ENCODE results near the gene C5.
A peak's percentile ranks its signal among the peaks of the same experiment; 100 is the strongest.
"Not testable (repeated sequence)": the region's sequence is repeated elsewhere in the genome, so short reads cannot be mapped to it uniquely, and the experiment has no call there.

The C5 gene

DNA sequence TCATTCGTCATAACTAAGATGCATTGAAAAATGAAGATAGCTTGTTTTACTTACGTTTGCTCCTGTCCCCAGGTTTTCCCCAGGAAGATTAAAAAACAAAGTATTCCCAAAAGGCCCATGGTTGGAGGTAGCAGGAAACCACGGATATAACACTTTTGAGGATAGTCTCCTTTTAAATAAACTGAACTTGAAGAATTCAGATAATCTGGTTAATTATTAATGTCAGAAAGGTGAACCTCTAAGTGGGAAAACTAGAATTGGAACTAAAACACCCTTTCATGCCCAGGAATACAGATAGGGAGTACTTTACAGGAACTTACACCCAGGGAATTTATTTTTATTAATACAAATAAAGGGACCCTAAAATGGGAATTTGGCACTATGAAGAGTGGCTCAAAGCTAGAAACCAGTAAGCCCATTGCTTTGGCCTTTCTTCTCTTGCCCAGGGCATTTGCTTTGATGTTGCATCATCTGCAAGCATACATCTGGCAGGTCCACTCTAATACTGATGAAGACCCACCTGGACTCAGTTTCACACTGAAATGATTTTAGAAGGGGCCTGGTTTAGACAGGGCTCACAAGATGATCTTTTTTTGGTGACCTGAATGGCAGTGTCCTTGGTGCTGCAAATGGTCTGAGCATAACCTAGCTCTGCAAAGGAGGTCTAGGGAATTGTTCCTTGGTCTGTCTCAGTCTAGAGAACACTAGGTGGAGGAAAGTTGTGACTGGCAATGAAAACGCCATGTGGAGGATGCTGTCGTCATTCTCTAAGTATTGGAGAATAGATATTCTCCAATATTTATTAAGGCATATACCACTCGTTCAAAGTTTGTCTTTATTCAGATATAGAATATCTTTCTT, at the start of gene C5:
Gene C5 (minus strand): TSS at position 148 of the 861 bp plus-strand sequence. CDS start 29 bp downstream, at position 119.
- no peak for DNase-seq

DNA sequence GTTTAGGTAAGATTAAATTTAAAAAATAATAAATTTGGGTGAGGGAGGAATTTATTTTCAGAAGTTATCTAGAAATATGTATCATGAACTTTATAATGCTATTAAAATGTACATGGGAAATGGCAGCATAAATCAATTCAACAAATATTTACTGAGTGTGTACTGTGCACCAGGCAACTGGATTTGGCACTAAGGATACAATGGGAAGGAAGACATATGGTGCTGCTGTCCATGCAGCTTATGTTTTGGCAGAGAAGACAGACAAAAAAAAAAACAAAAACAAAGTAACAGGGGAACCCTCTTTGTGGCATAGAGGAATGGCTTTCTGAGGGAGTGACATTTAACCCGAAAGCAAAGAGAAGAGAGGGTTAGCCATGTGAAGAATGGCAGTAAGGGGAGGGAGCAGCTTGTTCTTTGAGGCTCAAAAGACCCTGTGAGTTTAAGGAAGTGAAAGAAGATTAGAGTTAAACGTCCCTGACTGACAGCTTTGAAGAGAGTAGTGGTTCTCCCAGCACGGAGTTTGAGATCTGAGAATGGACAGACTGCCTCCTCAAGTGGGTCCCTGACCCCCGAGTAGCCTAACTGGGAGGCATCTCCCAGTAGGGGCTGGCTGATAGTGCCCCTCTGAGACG, 48.6 kb upstream of the C5 start:
- DNase-seq, result no peak

DNA sequence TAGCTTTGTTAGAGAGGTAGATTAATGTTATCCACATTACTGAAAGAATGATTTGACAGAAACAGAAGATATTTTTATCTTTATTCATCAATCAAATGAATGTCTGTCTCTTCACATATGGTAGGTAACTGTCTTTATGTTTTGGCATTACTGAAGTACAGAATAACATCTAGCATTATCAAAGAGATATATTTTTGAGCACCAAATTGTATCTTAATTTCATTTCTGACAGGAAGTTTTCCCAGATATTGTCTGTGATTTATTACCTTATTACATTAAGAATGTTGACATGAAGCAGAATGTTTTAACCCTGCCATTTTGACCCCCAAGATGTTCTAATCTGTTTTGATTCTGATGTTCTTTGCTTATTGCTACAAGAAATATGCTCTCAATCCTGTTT, 45.0 kb upstream of the C5 start:
- DNase-seq, result no peak

DNA sequence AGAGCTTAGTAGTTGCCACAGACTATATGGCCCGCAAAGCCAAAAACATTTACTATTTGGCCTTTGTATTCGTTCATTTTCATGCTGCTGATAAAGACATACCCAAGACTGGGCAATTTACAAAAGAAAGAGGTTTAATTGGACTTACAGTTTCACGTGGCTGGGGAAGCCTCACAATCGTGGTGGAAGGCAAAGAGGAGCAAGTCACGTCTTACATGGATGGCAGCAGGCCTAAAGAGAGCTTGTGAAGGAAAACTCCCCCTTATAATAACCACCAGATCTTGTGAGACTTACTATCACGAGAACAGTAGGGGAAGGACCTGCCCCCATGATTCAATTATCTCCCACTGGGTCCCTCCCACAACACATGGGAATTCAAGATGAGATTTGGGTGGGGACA, 40.7 kb upstream of the C5 start:
- not testable (repeated sequence) for DNase-seq

DNA sequence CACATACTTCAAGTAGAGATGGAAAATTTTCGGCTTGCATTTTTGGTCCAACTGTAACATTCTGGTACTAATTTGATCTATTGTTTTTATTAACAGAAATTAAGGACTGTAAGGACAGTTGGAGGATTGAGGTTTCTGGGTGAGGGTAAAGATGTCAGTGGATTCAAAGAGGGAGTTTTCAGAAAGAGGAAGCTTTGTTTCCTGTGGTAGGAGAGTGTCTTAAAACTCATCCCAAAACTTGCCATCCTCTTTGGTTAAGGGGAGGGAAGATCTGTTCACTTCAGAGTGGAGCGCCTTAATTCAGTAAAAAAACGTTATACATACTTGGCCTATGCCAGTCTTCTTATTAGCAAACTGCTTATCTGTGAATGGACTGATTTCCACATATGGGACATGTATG, 38.5 kb upstream of the C5 start:
- no peak for DNase-seq

DNA sequence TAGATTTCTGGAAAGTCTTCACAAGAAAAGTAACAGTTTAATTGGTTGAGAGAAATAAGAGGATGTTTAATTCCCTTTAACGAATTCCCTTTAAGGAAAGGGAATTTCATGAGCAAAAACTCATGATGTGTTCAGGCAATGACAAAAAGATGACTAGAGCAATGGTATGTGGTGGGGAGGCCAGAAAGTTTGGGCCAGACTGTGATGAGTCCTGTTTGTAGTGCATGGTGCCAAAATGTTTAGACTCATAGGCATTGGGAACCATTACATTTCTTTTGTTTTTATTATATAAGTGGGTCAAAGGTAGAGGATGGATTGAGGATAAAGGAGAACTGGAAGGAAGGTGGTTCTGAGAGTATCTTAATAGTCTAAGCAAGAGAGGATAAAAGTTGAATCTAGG, 35.6 kb upstream of the C5 start:
- DNase-seq, result no peak

DNA sequence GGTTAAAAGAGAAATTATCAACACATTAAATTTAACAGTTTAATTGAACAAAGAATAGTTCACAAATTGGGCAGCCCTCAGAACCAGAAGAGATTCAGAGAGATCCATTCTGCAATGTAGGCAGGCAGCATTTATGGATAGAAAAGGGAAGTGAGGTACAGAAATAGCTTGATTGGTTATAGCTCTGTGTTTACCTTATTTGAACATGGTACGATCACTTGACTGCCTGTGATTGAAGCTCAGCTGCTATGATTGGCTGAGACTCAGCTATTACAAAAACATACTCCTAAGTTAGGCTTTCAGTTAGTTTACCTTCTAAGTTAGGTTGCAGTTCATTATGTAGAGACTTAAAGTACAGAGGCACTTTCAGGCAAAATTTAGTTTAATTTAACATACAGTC, 32.0 kb upstream of the C5 start:
- DNase-seq, result no peak

DNA sequence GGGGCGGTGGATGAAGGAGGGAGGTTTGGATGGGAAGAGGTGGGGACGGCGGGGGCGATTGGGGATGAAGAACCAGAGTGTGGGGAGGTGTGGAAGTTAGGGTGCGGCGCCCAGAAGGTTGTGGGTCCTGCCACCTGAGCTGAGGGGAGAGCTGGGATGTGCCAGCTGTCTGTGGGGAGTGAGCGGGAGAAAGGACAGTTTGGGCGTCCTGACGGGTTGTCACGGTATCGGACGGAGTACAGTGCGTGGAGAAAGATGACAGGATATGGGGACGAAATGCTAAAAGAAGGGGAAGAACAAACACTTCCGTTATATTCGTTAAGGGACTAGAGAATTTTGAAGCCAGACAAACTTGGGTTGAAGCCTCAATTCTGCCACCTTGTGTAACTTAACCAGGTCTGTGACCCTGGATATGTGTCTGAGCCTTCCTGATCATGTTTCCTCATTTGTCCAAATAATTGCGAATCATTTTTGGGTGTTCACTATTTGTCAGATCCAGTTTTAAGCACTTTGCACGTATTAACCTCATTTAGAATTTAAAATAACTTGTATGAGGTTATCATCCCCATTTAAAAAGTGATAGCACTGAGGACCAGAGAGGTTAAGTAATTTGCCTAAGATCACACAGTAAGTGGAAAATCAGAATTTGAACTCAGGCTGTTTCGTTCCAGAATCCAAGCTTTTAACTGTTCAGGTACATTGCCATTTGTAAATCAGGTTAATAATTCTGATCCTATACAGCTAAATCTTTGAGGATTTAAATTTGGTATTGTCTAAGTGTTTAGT, 25.4 kb upstream of the C5 start:
- no peak for DNase-seq

DNA sequence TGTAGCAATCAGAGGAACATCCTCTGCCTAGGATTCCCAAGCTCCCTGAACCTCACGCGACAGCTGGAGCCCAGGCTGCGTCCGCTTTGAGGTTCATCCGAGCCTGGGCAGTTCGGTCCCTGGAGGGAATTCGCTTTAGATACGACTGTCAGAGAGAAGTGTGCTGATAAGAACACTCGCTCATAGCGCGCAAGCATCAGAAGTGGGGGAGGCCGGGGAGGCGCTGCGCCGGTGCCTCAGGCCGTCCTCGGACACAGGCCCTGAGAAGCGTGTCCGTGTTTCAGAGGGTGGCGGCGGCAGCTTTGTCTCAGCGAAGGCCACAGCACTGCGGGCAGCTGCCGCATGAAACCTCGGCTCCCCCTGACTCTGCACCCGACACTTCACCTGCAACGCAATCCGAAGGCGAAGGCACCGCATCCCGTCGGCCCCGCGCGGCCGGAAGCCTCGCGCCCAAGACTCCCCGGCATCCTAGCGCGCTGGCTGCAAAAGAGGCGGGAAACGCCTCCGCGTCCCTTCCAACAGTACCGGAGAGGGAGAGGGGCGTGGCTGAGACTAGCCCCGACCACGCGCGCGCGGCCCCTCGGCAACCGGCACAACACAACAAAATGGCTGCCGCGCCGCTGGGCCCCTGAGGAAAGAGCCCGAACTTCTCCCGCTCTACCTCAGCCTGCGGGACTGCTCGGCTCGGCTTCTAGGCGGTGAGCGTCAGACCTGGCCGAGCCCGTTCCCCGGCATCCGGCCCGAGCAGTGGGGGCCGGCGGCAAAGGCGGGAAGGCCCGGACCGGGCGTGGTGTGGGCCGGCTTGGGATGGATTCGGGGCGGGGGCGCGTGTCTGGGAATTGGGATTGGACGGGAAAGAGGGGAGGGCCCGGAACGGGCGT, 24.5 kb upstream of the C5 start, which contains the start of gene CNTRL:
Gene CNTRL (plus strand): TSS at position 586 of the 881 bp plus-strand sequence. CDS start 13,372 bp downstream, outside the sequence.
- DNase-seq, result peak; percentile 92

DNA sequence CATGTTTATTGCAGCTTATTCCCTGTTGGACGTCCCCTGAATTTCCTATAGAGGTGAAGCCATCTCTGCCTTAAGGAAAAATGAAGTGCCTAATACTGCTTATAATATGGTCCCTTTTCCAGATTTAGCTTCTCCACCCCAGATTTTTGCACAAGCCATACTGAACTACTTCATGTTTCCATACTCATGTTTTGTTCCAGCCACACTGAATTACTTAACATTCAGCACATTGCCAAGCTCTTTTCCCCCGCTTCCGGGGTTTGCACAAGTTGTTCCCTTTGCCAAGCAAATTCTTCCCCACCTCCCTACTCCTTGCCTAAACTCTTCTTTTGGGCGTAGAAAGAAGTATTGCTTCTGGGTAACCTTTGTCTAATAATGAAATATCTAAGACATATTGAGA, 23.0 kb upstream of the C5 start:
- DNase-seq, result no peak

DNA sequence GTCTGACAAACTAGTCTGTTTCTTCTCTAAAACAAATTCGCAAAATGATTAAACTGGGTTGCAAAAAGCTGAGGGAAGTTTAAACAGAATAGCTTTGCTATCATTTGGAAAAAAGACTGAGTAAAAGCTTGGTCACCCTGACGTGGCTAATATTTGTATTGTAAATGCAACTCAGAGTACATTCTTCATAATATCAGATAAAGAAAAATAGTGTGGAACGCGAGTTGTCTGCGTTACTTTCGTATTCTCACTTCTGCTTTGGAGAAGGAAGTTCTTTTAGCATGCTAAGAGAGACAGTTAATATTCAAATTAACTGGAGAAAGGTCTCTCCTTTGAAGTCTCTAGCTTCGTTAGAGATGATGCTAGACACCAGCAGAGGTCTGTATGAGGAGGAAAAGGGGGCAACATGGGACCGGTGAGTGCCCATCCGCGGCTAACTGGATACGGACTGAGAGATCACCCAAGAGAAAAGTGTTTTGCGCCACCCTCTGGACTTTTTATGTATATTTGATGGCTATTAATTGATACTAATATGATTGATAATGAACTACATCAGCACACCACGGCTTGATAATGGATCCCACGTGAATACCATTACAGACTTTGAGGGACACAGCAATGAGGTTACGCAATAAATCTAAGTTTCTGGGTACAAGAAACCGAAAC, 21.8 kb upstream of the C5 start:
- no peak for DNase-seq

DNA sequence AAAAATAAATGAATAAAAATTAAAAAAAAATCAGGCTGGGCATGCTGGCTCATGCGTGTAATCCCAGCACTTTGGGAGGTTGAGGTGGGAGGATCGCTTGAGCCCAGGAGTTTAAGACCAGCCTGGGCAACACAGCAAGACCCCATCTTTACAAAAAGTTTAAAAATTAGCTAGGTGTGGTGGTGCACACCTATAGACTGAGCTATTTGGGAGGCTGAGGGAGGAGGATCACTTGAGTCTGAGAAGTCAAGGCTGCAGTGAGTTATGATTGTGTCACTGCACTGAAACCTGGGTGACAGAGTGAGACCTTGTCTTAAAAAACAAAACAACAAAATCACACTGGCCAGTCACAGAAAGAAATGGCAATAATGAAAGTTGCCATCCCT, 21.3 kb upstream of the C5 start:
- DNase-seq, result no peak

DNA sequence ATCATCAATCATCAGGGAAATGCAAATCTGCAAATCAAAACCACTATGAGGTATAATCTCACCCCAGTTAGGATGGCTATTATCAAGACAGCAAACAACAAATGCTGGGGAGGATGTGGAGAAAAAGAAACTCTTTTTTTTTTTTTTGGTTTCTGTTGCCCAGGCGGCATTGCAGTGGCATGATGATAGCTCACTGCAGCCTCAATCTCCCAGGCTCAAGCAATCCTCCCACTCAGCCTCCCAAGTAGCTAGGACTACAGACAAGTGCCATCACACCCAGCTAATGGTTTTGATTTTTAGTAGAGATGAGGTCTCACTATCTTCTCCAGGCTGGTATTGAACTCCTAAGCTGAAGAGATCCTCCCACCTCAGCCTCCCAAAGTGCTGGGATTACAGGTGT, 19.3 kb upstream of the C5 start:
- no peak for DNase-seq

DNA sequence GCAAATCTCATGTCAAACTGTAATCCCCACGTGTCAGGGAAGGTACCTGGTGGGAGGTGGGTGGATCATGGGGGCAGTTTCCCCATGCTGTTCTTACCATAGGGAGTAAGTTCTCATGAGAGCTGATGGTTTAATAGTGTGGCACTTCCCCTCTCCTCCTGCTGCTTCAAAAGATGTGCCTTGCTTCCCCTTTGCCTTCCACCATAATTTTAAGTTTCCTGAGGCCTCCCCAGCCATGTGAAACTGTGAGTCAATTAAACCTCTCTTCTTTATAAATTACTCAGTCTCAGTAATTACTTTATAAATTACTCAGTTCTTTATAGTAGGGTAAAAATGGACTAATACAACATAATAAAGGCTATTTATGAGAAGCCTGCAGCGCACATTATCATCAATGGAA, 17.6 kb upstream of the C5 start:
- DNase-seq, result no peak

DNA sequence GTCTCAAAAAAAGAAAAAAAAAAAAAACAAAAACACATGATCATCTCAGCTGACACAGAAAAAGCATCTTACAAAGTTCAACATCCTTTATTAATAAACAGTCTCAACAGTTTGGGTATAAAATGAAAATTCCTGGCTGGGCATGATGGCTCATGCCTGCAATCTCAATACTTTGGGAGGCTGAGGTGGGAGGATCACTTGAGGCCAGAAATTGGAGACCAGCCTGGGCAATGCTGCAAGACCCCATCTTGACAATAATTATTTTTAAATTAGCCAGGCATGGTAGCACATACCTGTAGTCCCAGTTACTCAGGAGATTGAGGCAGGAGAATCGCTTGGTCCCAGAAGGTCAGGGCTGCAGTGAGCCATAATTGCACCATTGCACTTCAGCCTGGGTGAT, 16.8 kb upstream of the C5 start:
- DNase-seq, result no peak

DNA sequence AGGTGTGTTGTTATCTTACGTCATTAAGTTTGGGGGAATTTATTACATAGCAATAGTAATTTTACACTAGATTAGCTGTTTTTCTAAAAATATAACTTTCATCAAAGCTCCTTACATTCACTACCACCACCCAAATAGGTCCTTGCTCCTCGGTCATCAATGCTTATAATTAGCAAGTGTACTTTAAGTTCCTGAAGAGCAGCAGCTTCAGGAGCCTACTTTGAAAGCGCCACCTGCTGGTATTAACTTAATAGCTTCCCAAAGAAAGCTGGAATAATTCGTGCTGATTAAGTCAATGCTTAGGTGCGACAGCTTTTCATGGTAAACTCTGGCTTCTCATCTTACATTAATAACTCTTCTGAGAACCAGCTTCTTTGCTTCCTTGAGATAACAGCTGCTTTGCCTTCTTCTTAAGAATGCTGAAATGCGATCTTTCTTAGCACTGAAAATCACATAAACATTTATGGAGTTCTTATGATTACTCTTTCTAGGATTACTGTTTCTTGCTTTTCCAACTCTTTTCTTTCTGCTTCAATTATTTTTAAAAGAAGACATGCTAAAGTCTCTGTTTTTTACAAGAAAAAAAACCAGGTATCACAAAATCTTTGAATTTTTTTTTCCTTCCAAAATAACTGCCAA, 10.0 kb upstream of the C5 start:
- DNase-seq, result peak; percentile 58

DNA sequence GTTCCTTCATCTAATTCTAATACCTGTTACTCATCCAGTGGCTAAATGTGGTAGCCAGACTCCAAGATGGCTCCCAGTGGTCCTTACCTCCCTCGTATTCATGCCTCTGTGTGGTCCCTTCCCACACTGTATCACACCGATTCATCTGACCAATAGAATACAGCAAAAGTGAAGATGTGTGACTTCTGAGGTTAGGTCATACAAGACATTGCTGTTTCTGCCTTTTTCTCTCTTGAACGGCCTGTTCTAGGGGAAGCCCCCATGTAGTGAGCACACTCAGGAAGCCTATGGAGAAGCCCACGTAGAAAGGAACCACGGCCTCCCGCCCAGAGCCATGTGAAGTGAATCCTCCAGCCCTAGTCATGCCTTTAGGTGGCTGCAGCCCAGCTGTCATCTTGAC, 9.4 kb upstream of the C5 start:
- DNase-seq, result no peak

DNA sequence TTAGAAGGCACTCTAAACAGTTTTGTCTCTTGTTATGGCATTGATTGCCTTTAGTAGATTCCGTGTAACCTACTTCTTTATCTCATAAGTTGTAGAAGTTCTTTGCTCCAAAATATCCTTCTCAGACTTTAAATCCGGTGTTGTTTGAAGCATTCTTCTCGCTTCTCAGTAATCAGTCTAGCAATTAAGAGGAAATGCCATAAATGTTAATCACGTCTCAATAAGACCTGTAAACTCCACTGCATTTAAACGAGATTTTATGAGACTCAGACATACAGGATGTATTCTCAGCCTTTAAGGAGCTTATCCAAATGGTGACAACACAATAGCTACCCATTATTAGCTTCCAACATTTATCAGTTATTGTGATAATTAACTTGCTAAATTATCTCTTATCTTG, 7.7 kb upstream of the C5 start:
- no peak for DNase-seq

DNA sequence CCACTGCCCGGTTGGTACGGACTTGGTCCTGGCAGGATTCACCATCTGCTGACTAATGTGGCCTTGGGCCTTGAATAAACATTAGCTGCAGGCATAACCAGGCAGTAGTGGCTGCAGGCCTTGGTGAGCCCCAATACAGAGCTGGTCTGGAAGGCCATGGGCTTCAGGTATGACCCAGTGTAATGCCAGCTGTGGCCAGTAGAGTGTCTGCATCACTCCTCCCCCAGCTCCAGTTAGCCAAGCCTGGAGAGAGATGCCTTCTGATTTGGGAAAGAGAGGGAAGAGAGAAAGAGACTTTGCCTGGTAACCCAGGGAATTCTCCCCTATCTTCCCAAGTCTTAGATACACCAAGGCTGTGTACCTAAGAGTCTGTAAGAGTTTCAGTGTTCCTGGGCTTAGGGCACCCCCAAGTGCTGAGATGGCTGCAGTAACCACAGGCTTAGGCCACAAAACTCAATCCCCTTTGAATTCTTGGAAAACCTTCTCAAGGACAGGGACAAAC, 5.6 kb upstream of the C5 start:
- peak; percentile 68 for DNase-seq

DNA sequence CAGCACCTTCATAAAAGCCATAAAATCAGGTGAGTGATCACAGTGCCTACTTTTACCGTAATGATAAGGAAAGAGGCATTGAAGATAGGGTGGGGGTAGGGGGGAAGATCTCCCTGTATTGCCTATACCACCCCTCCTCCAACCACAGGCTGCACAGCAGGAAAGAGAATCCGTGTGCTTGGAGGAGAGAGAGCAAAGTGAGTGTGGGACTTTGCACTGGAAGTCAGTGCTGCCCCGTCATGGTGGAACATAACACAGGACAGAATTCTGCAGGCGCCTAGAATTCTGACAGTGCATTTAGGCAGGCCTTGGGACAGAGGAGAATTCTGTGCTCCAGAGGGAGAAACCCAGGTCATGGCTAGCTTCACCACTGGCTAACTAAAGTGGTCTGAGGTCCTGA, 3.5 kb upstream of the C5 start:
- DNase-seq, result no peak

DNA sequence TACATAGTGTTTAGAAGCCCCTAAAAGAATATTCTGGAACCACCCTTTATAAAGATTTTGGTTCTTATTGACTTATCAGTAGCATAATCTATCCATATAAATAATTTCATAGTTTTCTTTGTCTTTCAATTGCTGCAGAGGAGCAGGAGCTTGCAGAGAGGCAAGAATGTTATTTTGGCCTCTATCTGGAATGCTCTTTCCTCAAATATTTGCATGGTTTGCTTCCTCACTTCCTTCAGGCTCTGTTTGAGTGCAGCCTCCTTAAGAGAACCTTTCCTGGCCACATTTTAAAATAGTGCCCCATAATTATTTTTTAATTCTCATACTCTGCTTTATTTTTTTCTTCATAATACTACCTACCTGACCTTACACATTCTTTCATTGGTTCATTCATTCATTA, 1.5 kb downstream of the C5 start:
- no peak for DNase-seq
